Panc1 (cell line): ENCODE results near the gene RTL5.

ENCODE experiments used
- POLR2AphosphoS5 ChIP-seq: IDR thresholded peaks from 2 replicates; pipeline ENCODE4 v1.6.1; 2012; ENCODE audit warnings: mild to moderate bottlenecking, low read depth, low read length, moderate library complexity
- SIN3A ChIP-seq: IDR thresholded peaks from 2 replicates; pipeline ENCODE4 v1.6.1; 2012; ENCODE audit warnings: low read depth, mild to moderate bottlenecking, low read length, moderate library complexity, borderline replicate concordance; ENCODE audit not compliant: insufficient read depth
- TCF7L2 ChIP-seq: IDR thresholded peaks from 2 replicates; pipeline ENCODE4 v1.6.1; 2011; ENCODE audit warnings: mild to moderate bottlenecking, low read depth, low read length, inconsistent platforms
- TF ChIP-seq, protein P1 (sequence below): fragments of 450-650 bp; IDR thresholded peaks from 2 replicates; pipeline ENCODE4 v1.5.1; 2017; ENCODE audit warnings: mild to moderate bottlenecking

DNA sequence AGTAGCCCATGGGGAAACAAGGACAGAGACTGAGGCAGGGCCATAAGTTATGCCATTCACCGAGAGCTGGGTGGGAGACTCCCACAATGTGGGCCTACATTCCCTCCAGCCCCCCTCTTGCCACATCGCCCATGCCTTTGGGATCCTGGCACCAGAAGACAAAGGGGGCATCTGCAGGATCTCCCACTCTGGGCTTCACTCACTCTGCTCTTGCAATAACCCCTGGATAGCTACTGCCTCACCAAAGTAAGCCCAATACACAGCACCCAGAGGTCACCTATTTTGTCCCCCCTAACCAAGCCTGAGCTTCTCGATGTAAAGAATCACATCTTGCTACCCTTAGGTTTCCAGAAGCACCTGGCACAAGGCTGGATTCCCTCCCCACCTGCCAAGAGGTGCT is 741 bp upstream of the RTL5 start:
- TF ChIP-seq, protein P1, sequence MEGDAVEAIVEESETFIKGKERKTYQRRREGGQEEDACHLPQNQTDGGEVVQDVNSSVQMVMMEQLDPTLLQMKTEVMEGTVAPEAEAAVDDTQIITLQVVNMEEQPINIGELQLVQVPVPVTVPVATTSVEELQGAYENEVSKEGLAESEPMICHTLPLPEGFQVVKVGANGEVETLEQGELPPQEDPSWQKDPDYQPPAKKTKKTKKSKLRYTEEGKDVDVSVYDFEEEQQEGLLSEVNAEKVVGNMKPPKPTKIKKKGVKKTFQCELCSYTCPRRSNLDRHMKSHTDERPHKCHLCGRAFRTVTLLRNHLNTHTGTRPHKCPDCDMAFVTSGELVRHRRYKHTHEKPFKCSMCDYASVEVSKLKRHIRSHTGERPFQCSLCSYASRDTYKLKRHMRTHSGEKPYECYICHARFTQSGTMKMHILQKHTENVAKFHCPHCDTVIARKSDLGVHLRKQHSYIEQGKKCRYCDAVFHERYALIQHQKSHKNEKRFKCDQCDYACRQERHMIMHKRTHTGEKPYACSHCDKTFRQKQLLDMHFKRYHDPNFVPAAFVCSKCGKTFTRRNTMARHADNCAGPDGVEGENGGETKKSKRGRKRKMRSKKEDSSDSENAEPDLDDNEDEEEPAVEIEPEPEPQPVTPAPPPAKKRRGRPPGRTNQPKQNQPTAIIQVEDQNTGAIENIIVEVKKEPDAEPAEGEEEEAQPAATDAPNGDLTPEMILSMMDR: no peak
- TF ChIP-seq POLR2AphosphoS5 (no peak), SIN3A (no peak), TCF7L2 (no peak)
